Lung (tissue), 16 donors: Measurements from ENCODE around the gene PROKR2. TPM values are rescaled to one million over a fixed set of nuclear protein-coding genes. Genes with fewer than 3 reads are reported as not detected.

Experiments
- ATAC-seq: fragments of 200-7000 bp; cut with Tn5 transposase; one replicate; pipeline ENCODE4 v1.9.1; 2020; ENCODE audit warnings: moderate number of reproducible peaks; ENCODE audit not compliant: insufficient read depth, low FRiP score
- DNase-seq, 3 donors: peaks; one replicate each; pipeline ENCODE4 v3.0.0-alpha.2; 2013 to 2017
- H3K27ac ChIP-seq, 2 donors: one replicate each; pipeline ENCODE4 v1.5.1; 2013; ENCODE audit warnings: mild to moderate bottlenecking in 2 of 2, moderate library complexity in 2 of 2, control low read depth in 1 of 2, inconsistent platforms in 1 of 2, low read depth in 1 of 2, low read length in 1 of 2
- H3K27me3 ChIP-seq, 3 donors: one replicate each; pipeline ENCODE4 v1.5.1; 2013; ENCODE audit warnings: low read length in 2 of 3; ENCODE audit not compliant: control insufficient read depth in 3 of 3, insufficient read depth in 3 of 3
- H3K36me3 ChIP-seq, 4 donors: one replicate each; pipeline ENCODE4 v1.5.1; 2013; ENCODE audit warnings: low read length in 4 of 4, mild to moderate bottlenecking in 1 of 4, moderate library complexity in 1 of 4; ENCODE audit not compliant: control insufficient read depth in 4 of 4, insufficient read depth in 4 of 4
- H3K4me1 ChIP-seq, 5 donors: one replicate each; pipeline ENCODE4 v1.5.1; 2013; ENCODE audit warnings: low read length in 5 of 5, mild to moderate bottlenecking in 2 of 5, moderate library complexity in 1 of 5; ENCODE audit not compliant: control insufficient read depth in 5 of 5, insufficient read depth in 5 of 5
- H3K4me3 ChIP-seq: one replicate; pipeline ENCODE4 v1.5.1; 2013; ENCODE audit warnings: mild to moderate bottlenecking, control low read depth, moderate library complexity
- H3K9ac ChIP-seq, 2 donors: one replicate each; pipeline ENCODE4 v1.5.1; 2013; ENCODE audit warnings: low read length in 2 of 2, control low read depth in 1 of 2; ENCODE audit not compliant: insufficient read depth in 1 of 2
- H3K9me3 ChIP-seq, 4 donors: one replicate each; pipeline ENCODE4 v1.5.1; 2013; ENCODE audit warnings: low read length in 3 of 4, mild to moderate bottlenecking in 1 of 4, moderate library complexity in 1 of 4; ENCODE audit not compliant: control insufficient read depth in 4 of 4, insufficient read depth in 3 of 4
- CTCF ChIP-seq: IDR thresholded peaks from 2 replicates; pipeline ENCODE4 v1.5.1; 2012; ENCODE audit warnings: mild to moderate bottlenecking; ENCODE audit errors: control extremely low read depth, extremely low read depth
- WGBS, 2 donors: extraction: QIAGEN DNeasy Blood & Tissue Kit; methylation state at CpG; one replicate each; pipeline ENCODE4 v1.1.7; 2013; 5-methylcytosine and 5-hydroxymethylcytosine counted together
- long read RNA-seq, 5 donors: transcript quantifications; one replicate each; lab custom pipeline, GENCODE V29; 2026
- polyA plus RNA-seq, 2 donors: library from polyadenylated mRNA; stranded (reverse); fragments of 200-250 nt; gene quantifications; one replicate each; pipeline ENCODE4 v1.2.1, GENCODE V29; 2013
- total RNA-seq, 2 donors: library from RNA; depleted of rRNA in 1 of 2; stranded (reverse); fragments of >200 nt in 1 of 2; gene quantifications; one replicate each; pipeline ENCODE4 v1.2.1, GENCODE V29; 2014 to 2021
- donor health status: control.
- donor health status: control.
- donor health status: Bipolar disorder and iron deficiency.
- donor health status: healthy.
- donor health status: DM: yes; HTN: yes; CAD: no.

The PROKR2 gene
- total RNA-seq (not detected), polyA plus RNA-seq (not detected)
- long read RNA-seq, donor 1 = 0 reads
- long read RNA-seq, donor 2 = 0 reads
- long read RNA-seq, donor 3 = 0 reads
- long read RNA-seq, donor 4 = 0 reads
- long read RNA-seq, donor 5 = 0 reads

GRCh38 chr20:5316188-5317158, at the start of gene PROKR2:
Gene PROKR2 (minus strand): TSS chr20:5316954. CDS start chr20:5314369, 2,585 bp downstream.
- WGBS, 2 donors = 1 to 2% methylated on average over 89 to 92 of the region's 92 CpGs
- Histone ChIP-seq H3K27me3 (peaks cover 22 to 51% (median 29%) of the 10 kb centered on the region in 3 donors), H3K4me1 (peaks cover 0 to 2% (median 0%) of the 10 kb centered on the region in 5 donors), H3K9me3 (peaks cover 0 to 10% (median 0%) of the 10 kb centered on the region in 4 donors), H3K27ac (no peak within 1 kb of the TSS), H3K9ac (no peak within 1 kb of the TSS), H3K36me3 (no peaks in the 10 kb centered on the region), H3K4me3 (no peak within 1 kb of the TSS)
- peak in 2 of 3 donors; percentile 14 to 24 for DNase-seq
- no peak for ATAC-seq
- TF ChIP-seq CTCF = no peak

- Histone ChIP-seq H3K9me3 (peaks cover 0 to 8% (median 0%) of the 10 kb centered on the region in 4 donors), H3K27ac (no peak overlapping the region), H3K36me3 (no peaks in the 10 kb centered on the region), H3K27me3 (no peaks in the 10 kb centered on the region), H3K4me1 (no peaks in the 10 kb centered on the region), H3K4me3 (no peak overlapping the region), H3K9ac (no peak overlapping the region)
- no peak for TF ChIP-seq CTCF
- DNase-seq (no peak), ATAC-seq (no peak)
- WGBS, 2 donors = 74 to 75% methylated on average over 3 of the region's 3 CpGs
These were observed 48.3 kb upstream of the PROKR2 start for GRCh38 chr20:5364997-5365597.

GRCh38 chr20:5364136-5364821, 47.5 kb upstream of the PROKR2 start:
- H3K27ac ChIP-seq = no peak overlapping the region
- DNase-seq = no peak
- ATAC-seq = no peak
- H3K9me3 ChIP-seq = peaks cover 0 to 8% (median 0%) of the 10 kb centered on the region in 4 donors
- no peak overlapping the region for H3K4me3 ChIP-seq
- H3K4me1 ChIP-seq = no peaks in the 10 kb centered on the region
- no peak overlapping the region for H3K9ac ChIP-seq
- H3K27me3 ChIP-seq = no peaks in the 10 kb centered on the region
- WGBS, 2 donors = 51 to 55% methylated on average over 4 of the region's 4 CpGs
- TF ChIP-seq CTCF = no peak
- no peaks in the 10 kb centered on the region for H3K36me3 ChIP-seq
